GM19193 (cell line): ENCODE data around the gene FRAS1.

Experiments used
- POLR2A ChIP-seq: IDR thresholded peaks from 4 replicates; pipeline ENCODE4 v1.6.1; 2011; ENCODE audit not compliant: insufficient read depth, insufficient read length; ENCODE audit errors: extremely low read depth

Gene FRAS1

GRCh38 chr4:78136109-78137081 lies 79.3 kb downstream of the FRAS1 start:
- TF ChIP-seq POLR2A = no peak

GRCh38 chr4:78137532-78137931 lies 80.4 kb downstream of the FRAS1 start:
- TF ChIP-seq POLR2A = no peak

- no peak for TF ChIP-seq POLR2A
These were observed 81.1 kb downstream of the FRAS1 start for GRCh38 chr4:78138252-78138651.

GRCh38 chr4:78143634-78144033 lies 86.5 kb downstream of the FRAS1 start:
- TF ChIP-seq POLR2A = no peak

- no peak for TF ChIP-seq POLR2A
These were observed 87.9 kb downstream of the FRAS1 start for GRCh38 chr4:78145008-78145407.

GRCh38 chr4:78145622-78146021 lies 88.5 kb downstream of the FRAS1 start:
- no peak for TF ChIP-seq POLR2A

- TF ChIP-seq POLR2A = no peak
These were observed 92.8 kb downstream of the FRAS1 start for GRCh38 chr4:78149751-78150542.

- no peak for TF ChIP-seq POLR2A
These were observed 93.4 kb downstream of the FRAS1 start for GRCh38 chr4:78150543-78150864.

GRCh38 chr4:78152795-78153194 lies 95.7 kb downstream of the FRAS1 start:
- TF ChIP-seq POLR2A = no peak

- TF ChIP-seq POLR2A = no peak
These were observed 98.0 kb downstream of the FRAS1 start for GRCh38 chr4:78154972-78155590.

GRCh38 chr4:78155616-78156105 lies 98.5 kb downstream of the FRAS1 start:
- no peak for TF ChIP-seq POLR2A

- TF ChIP-seq POLR2A = no peak
These were observed 99.4 kb downstream of the FRAS1 start for GRCh38 chr4:78156520-78156919.

GRCh38 chr4:78162342-78162741 lies 105.2 kb downstream of the FRAS1 start:
- no peak for TF ChIP-seq POLR2A

- TF ChIP-seq POLR2A = no peak
These were observed 105.7 kb downstream of the FRAS1 start for GRCh38 chr4:78162821-78163220.

GRCh38 chr4:78165758-78166157 lies 108.6 kb downstream of the FRAS1 start:
- TF ChIP-seq POLR2A = no peak
